ENCODE results near the gene CCDC71L.
"Not testable (repeated sequence)": the region's sequence is repeated elsewhere in the genome, so short reads cannot be mapped to it uniquely, and the experiment has no call there.

The CCDC71L gene

GRCh38 chr7:106660862-106661720, at the start of gene CCDC71L:
CCDC71L (minus strand) TSS chr7:106661158; CDS start chr7:106660896, 262 bp downstream.
- TF ChIP-seq ZNF274 (IDR thresholded peaks at IDR 0.05; ENCODE audit: low read depth, low read length) (no peak), YY1 (IDR thresholded peaks at IDR 0.05; ENCODE audit: insufficient read depth, insufficient read length) (peak; percentile 65), SUZ12 (IDR thresholded peaks at IDR 0.05; ENCODE audit: extremely low read depth, insufficient read depth, insufficient read length) (no peak)
- Histone ChIP-seq H3K9ac (ENCODE audit: insufficient read length, low read depth) (peak within 1 kb of the TSS; percentile 88), H3K27me3 (ENCODE audit: insufficient read depth, insufficient read length) (no peaks in the 10 kb centered on the region), H3K36me3 (ENCODE audit: insufficient read depth, insufficient read length, low read length) (no peaks in the 10 kb centered on the region), H3K4me3 (ENCODE audit: insufficient read length, low read depth) (peak within 1 kb of the TSS; percentile 92), H3K9me3 (ENCODE audit: insufficient read depth, low read length) (no peaks in the 10 kb centered on the region), H3K4me1 (ENCODE audit: insufficient read depth, insufficient read length) (no peaks in the 10 kb centered on the region)
- peak; percentile 85 for DNase-seq (ENCODE audit: low read depth, low spot score)

GRCh38 chr7:106709604-106710003, 48.6 kb upstream of the CCDC71L start:
- H3K9ac ChIP-seq (ENCODE audit: insufficient read length, low read depth); H3K9me3 ChIP-seq (ENCODE audit: insufficient read depth, low read length); H3K36me3 ChIP-seq (ENCODE audit: insufficient read depth, insufficient read length, low read length); DNase-seq (ENCODE audit: low read depth, low spot score); H3K4me3 ChIP-seq (ENCODE audit: insufficient read length, low read depth); H3K27me3 ChIP-seq (ENCODE audit: insufficient read depth, insufficient read length); H3K4me1 ChIP-seq (ENCODE audit: insufficient read depth, insufficient read length): not testable (repeated sequence)

GRCh38 chr7:106704000-106704840, 43.3 kb upstream of the CCDC71L start:
- H3K36me3 ChIP-seq (ENCODE audit: insufficient read depth, insufficient read length, low read length) = no peaks in the 10 kb centered on the region
- TF ChIP-seq ZNF274 (IDR thresholded peaks at IDR 0.05; ENCODE audit: low read depth, low read length) (no peak), SUZ12 (IDR thresholded peaks at IDR 0.05; ENCODE audit: extremely low read depth, insufficient read depth, insufficient read length) (no peak), YY1 (IDR thresholded peaks at IDR 0.05; ENCODE audit: insufficient read depth, insufficient read length) (no peak)

GRCh38 chr7:106693677-106694353, 32.9 kb upstream of the CCDC71L start:
- H3K4me3 ChIP-seq (ENCODE audit: insufficient read length, low read depth) = no peak overlapping the region
- H3K4me1 ChIP-seq (ENCODE audit: insufficient read depth, insufficient read length) = no peaks in the 10 kb centered on the region
- DNase-seq (ENCODE audit: low read depth, low spot score) = no peak
- no peak for TF ChIP-seq ZNF274 (IDR thresholded peaks at IDR 0.05; ENCODE audit: low read depth, low read length)
- TF ChIP-seq SUZ12 (IDR thresholded peaks at IDR 0.05; ENCODE audit: extremely low read depth, insufficient read depth, insufficient read length) = no peak
- no peak for TF ChIP-seq YY1 (IDR thresholded peaks at IDR 0.05; ENCODE audit: insufficient read depth, insufficient read length)
- no peak overlapping the region for H3K9ac ChIP-seq (ENCODE audit: insufficient read length, low read depth)
- no peaks in the 10 kb centered on the region for H3K9me3 ChIP-seq (ENCODE audit: insufficient read depth, low read length)
- H3K36me3 ChIP-seq (ENCODE audit: insufficient read depth, insufficient read length, low read length) = no peaks in the 10 kb centered on the region
- H3K27me3 ChIP-seq (ENCODE audit: insufficient read depth, insufficient read length) = no peaks in the 10 kb centered on the region

More at GRCh38 chr7:106704000-106704840, 43.3 kb upstream of the CCDC71L start:
- DNase-seq (ENCODE audit: low read depth, low spot score) = no peak
- Histone ChIP-seq H3K27me3 (ENCODE audit: insufficient read depth, insufficient read length) (no peaks in the 10 kb centered on the region), H3K9ac (ENCODE audit: insufficient read length, low read depth) (no peak overlapping the region), H3K4me3 (ENCODE audit: insufficient read length, low read depth) (no peak overlapping the region), H3K9me3 (ENCODE audit: insufficient read depth, low read length) (no peaks in the 10 kb centered on the region), H3K4me1 (ENCODE audit: insufficient read depth, insufficient read length) (no peaks in the 10 kb centered on the region)

GRCh38 chr7:106692450-106693051, 31.6 kb upstream of the CCDC71L start:
- Histone ChIP-seq H3K9ac (ENCODE audit: insufficient read length, low read depth) (no peak overlapping the region), H3K9me3 (ENCODE audit: insufficient read depth, low read length) (no peaks in the 10 kb centered on the region), H3K27me3 (ENCODE audit: insufficient read depth, insufficient read length) (no peaks in the 10 kb centered on the region), H3K4me1 (ENCODE audit: insufficient read depth, insufficient read length) (no peaks in the 10 kb centered on the region), H3K4me3 (ENCODE audit: insufficient read length, low read depth) (no peak overlapping the region), H3K36me3 (ENCODE audit: insufficient read depth, insufficient read length, low read length) (no peaks in the 10 kb centered on the region)
- DNase-seq (ENCODE audit: low read depth, low spot score) = no peak
- TF ChIP-seq YY1 (IDR thresholded peaks at IDR 0.05; ENCODE audit: insufficient read depth, insufficient read length) = no peak
- TF ChIP-seq SUZ12 (IDR thresholded peaks at IDR 0.05; ENCODE audit: extremely low read depth, insufficient read depth, insufficient read length) = no peak
- no peak for TF ChIP-seq ZNF274 (IDR thresholded peaks at IDR 0.05; ENCODE audit: low read depth, low read length)

- H3K9me3 ChIP-seq (ENCODE audit: insufficient read depth, low read length); H3K36me3 ChIP-seq (ENCODE audit: insufficient read depth, insufficient read length, low read length); H3K9ac ChIP-seq (ENCODE audit: insufficient read length, low read depth): not testable (repeated sequence)
Measured at GRCh38 chr7:106688161-106688560, 27.2 kb upstream of the CCDC71L start.

GRCh38 chr7:106683941-106684340, 23.0 kb upstream of the CCDC71L start:
- Histone ChIP-seq H3K36me3 (ENCODE audit: insufficient read depth, insufficient read length, low read length) (no peaks in the 10 kb centered on the region), H3K4me3 (ENCODE audit: insufficient read length, low read depth) (no peak overlapping the region), H3K27me3 (ENCODE audit: insufficient read depth, insufficient read length) (no peaks in the 10 kb centered on the region), H3K4me1 (ENCODE audit: insufficient read depth, insufficient read length) (no peaks in the 10 kb centered on the region), H3K9me3 (ENCODE audit: insufficient read depth, low read length) (no peaks in the 10 kb centered on the region), H3K9ac (ENCODE audit: insufficient read length, low read depth) (no peak overlapping the region)
- TF ChIP-seq SUZ12 (IDR thresholded peaks at IDR 0.05; ENCODE audit: extremely low read depth, insufficient read depth, insufficient read length) (no peak), ZNF274 (IDR thresholded peaks at IDR 0.05; ENCODE audit: low read depth, low read length) (no peak), YY1 (IDR thresholded peaks at IDR 0.05; ENCODE audit: insufficient read depth, insufficient read length) (no peak)
- no peak for DNase-seq (ENCODE audit: low read depth, low spot score)

More at GRCh38 chr7:106688161-106688560, 27.2 kb upstream of the CCDC71L start:
- not testable (repeated sequence) for H3K27me3 ChIP-seq (ENCODE audit: insufficient read depth, insufficient read length); H3K4me3 ChIP-seq (ENCODE audit: insufficient read length, low read depth); DNase-seq (ENCODE audit: low read depth, low spot score); H3K4me1 ChIP-seq (ENCODE audit: insufficient read depth, insufficient read length)

All from NT2/D1 (cell line).